Non-pigmented ciliary epithelial cell (primary cell): ENCODE results near the gene PRX.

ENCODE experiments used
- DNase-seq: peaks from one replicate; pipeline ENCODE4 v3.0.0-alpha.2; 2010; ENCODE audit warnings: low read depth

The PRX gene

GRCh38 chr19:40365010-40365409 lies 48.2 kb downstream of the PRX start:
- DNase-seq, result no peak

GRCh38 chr19:40363069-40363468 lies 50.1 kb downstream of the PRX start:
- DNase-seq, result no peak

- DNase-seq, result no peak
Observed at GRCh38 chr19:40362160-40362559, 51.0 kb downstream of the PRX start.

GRCh38 chr19:40360708-40361241 lies 52.4 kb downstream of the PRX start:
- DNase-seq, result no peak

- DNase-seq, result no peak
Observed at GRCh38 chr19:40360020-40360707, 53.0 kb downstream of the PRX start.

GRCh38 chr19:40358773-40359172 lies 54.4 kb downstream of the PRX start:
- no peak for DNase-seq

GRCh38 chr19:40357640-40358039 lies 55.5 kb downstream of the PRX start:
- no peak for DNase-seq

GRCh38 chr19:40356681-40357595 lies 56.2 kb downstream of the PRX start:
- no peak for DNase-seq

GRCh38 chr19:40355975-40356680 lies 57.0 kb downstream of the PRX start:
- DNase-seq, result no peak

GRCh38 chr19:40348961-40349507 lies 64.1 kb downstream of the PRX start:
- DNase-seq, result no peak

GRCh38 chr19:40348125-40348913 lies 64.9 kb downstream of the PRX start, which contains the start of the genes C19orf47 and PLD3:
TSS of gene C19orf47 (minus strand) at chr19:40348397. CDS start at chr19:40341857, 6,540 bp downstream.
TSS of gene PLD3 (plus strand) at chr19:40348695. CDS start at chr19:40366484, 17,789 bp downstream.
- peak; percentile 91 for DNase-seq

- DNase-seq, result no peak
Observed at GRCh38 chr19:40344422-40344821, 68.8 kb downstream of the PRX start.
